SK-N-SH (cell line): ENCODE data around the gene ZNF225. TPM values are rescaled to one million over a fixed set of nuclear protein-coding genes. Genes with fewer than 3 reads are reported as not detected.

Experiments
- CTCF ChIA-PET: fragments of 300-600, 350-600 bp; formaldehyde crosslinking; extraction: SDS; loops from one replicate; lab custom pipeline; 2021; lab: Yijun Ruan, JAX
- POLR2A ChIA-PET: fragments of 350-600 bp; sonication (Branson Sonifier 250); formaldehyde crosslinking; extraction: SDS; loops from one replicate; lab custom pipeline; 2020; ENCODE audit warnings: antibody characterized with exemption, inconsistent platforms; lab: Yijun Ruan, JAX
- DNase-seq: peaks from one replicate; pipeline ENCODE4 v3.0.0; 2012
- H2AFZ ChIP-seq: fragments of 200-600 bp; sonication (generic); 2 replicates; pipeline ENCODE4 v1.8.1; 2016; ENCODE audit warnings: antibody characterized with exemption, mild to moderate bottlenecking, low read depth
- H3F3A ChIP-seq: fragments of 200-600 bp; sonication (generic); replicated peaks from 2 replicates; pipeline ENCODE3; 2016; ENCODE audit warnings: antibody characterized with exemption, mild to moderate bottlenecking; ENCODE audit not compliant: insufficient read depth
- H3K27ac ChIP-seq, 2 experiments: fragments of 200-500 bp in 1 of 2; fragments of 200-600 bp in 1 of 2; sonication (Bioruptor generic) in 1 of 2; sonication (generic), shearing (Covaris generic) in 1 of 2; 2 replicates each; pipeline versions ENCODE4 v1.5.1 to v1.6.1; 2014 to 2016; ENCODE audit warnings: low read depth in 2 of 2, inconsistent platforms in 1 of 2, low read length in 1 of 2, mild to moderate bottlenecking in 1 of 2, mixed read lengths in 1 of 2
- H3K27me3 ChIP-seq: fragments of 200-600 bp; sonication (generic), shearing (Covaris generic); 2 replicates; pipeline ENCODE4 v1.6.1; 2016; ENCODE audit warnings: mixed run types; ENCODE audit not compliant: insufficient read depth
- H3K36me3 ChIP-seq, 2 experiments: fragments of 200-500 bp in 1 of 2; fragments of 200-600 bp in 1 of 2; sonication (Bioruptor generic) in 1 of 2; sonication (generic) in 1 of 2; replicated peaks in 1 of 2; 2 replicates each; pipeline versions ENCODE3 to v1.5.1; 2014 to 2016; ENCODE audit warnings: low read length in 1 of 2, mild to moderate bottlenecking in 1 of 2; ENCODE audit not compliant: insufficient read depth in 2 of 2, control insufficient read depth in 1 of 2
- H3K4me1 ChIP-seq, 2 experiments: fragments of 200-500 bp in 1 of 2; fragments of 200-600 bp in 1 of 2; sonication (Bioruptor generic) in 1 of 2; sonication (generic), shearing (Covaris generic) in 1 of 2; 2 replicates each; pipeline versions ENCODE4 v1.5.1 to v1.6.1; 2014 to 2016; ENCODE audit warnings: low read depth in 1 of 2, low read length in 1 of 2, mixed run types in 1 of 2; ENCODE audit not compliant: insufficient read depth in 2 of 2, control insufficient read depth in 1 of 2
- H3K4me2 ChIP-seq: fragments of 200-600 bp; sonication (generic), shearing (Covaris generic); 2 replicates; pipeline ENCODE4 v1.6.1; 2017; ENCODE audit warnings: mixed run types
- H3K4me3 ChIP-seq, 2 experiments: fragments of 200-500 bp in 1 of 2; fragments of 200-600 bp in 1 of 2; sonication (Bioruptor generic) in 1 of 2; sonication (generic), shearing (Covaris generic) in 1 of 2; 2 replicates each; pipeline versions ENCODE4 v1.5.1 to v1.8.1; 2014 to 2016; ENCODE audit warnings: low read depth in 2 of 2, inconsistent platforms in 1 of 2, low read length in 1 of 2, mild to moderate bottlenecking in 1 of 2, mixed read lengths in 1 of 2, moderate library complexity in 1 of 2
- H3K79me2 ChIP-seq: fragments of 200-600 bp; sonication (generic); 2 replicates; pipeline ENCODE4 v1.8.1; 2017; ENCODE audit warnings: mild to moderate bottlenecking; ENCODE audit not compliant: insufficient read depth
- H3K9ac ChIP-seq: fragments of 200-600 bp; sonication (generic); 2 replicates; pipeline ENCODE4 v1.6.1; 2017; ENCODE audit warnings: mixed run types
- H3K9me2 ChIP-seq: fragments of 200-600 bp; sonication (generic); 2 replicates; pipeline ENCODE4 v1.6.1; 2017; ENCODE audit warnings: mixed run types
- H3K9me3 ChIP-seq: fragments of 200-600 bp; sonication (generic); 2 replicates; pipeline ENCODE4 v1.6.1; 2017; ENCODE audit warnings: mixed run types, mild to moderate bottlenecking, moderate library complexity
- H4K20me1 ChIP-seq: fragments of 200-600 bp; sonication (generic); 2 replicates; pipeline ENCODE4 v1.6.1; 2017; ENCODE audit warnings: mild to moderate bottlenecking, mixed run types; ENCODE audit not compliant: insufficient read depth
- CHD2 ChIP-seq: fragments of 150-350 bp; IDR thresholded peaks from 2 replicates; pipeline ENCODE4 v1.6.1; 2018; ENCODE audit warnings: low read length; ENCODE audit not compliant: partially characterized antibody
- ELF1 ChIP-seq: IDR thresholded peaks from 2 replicates; pipeline ENCODE4 v1.4.0; 2012
- GABPA ChIP-seq: IDR thresholded peaks from 2 replicates; pipeline ENCODE4 v1.4.0; 2012; ENCODE audit warnings: low read depth, mild to moderate bottlenecking
- MAX ChIP-seq: IDR thresholded peaks from 2 replicates; pipeline ENCODE4 v1.4.0; 2012; ENCODE audit warnings: low read depth
- MXI1 ChIP-seq: IDR thresholded peaks from 2 replicates; pipeline ENCODE4 v1.6.1; 2012; ENCODE audit warnings: mild to moderate bottlenecking, low read depth, low read length, improper control_type of control experiment
- NRF1 ChIP-seq: IDR thresholded peaks from 2 replicates; pipeline ENCODE4 v1.6.1; 2012; ENCODE audit warnings: low read depth, mild to moderate bottlenecking, low read length
- PBX3 ChIP-seq: IDR thresholded peaks from 2 replicates; pipeline ENCODE4; 2012
- POLR2AphosphoS5 ChIP-seq: IDR thresholded peaks from 2 replicates; pipeline ENCODE4 v1.6.1; 2012; ENCODE audit warnings: low read depth, low read length
- SIN3A ChIP-seq: IDR thresholded peaks from 2 replicates; pipeline ENCODE4 v1.6.1; 2012; ENCODE audit warnings: low read depth, mild to moderate bottlenecking, low read length, moderate library complexity, borderline replicate concordance
- TAF1 ChIP-seq: IDR thresholded peaks from 2 replicates; pipeline ENCODE4 v1.6.1; 2012; ENCODE audit warnings: low read depth, mild to moderate bottlenecking, low read length, moderate library complexity, borderline replicate concordance
- TEAD4 ChIP-seq: IDR thresholded peaks from 2 replicates; pipeline ENCODE4 v1.4.0; 2012; ENCODE audit warnings: mild to moderate bottlenecking, borderline replicate concordance; ENCODE audit not compliant: insufficient read depth
- YY1 ChIP-seq: IDR thresholded peaks from 2 replicates; pipeline ENCODE4 v1.4.0; 2012; ENCODE audit warnings: low read depth, mild to moderate bottlenecking
- ZBTB33 ChIP-seq: IDR thresholded peaks from 2 replicates; pipeline ENCODE4 v1.4.0; 2012; ENCODE audit warnings: low read depth, borderline replicate concordance
- WGBS: methylation state at CpG from one replicate; pipeline ENCODE4 v1.1.6; 2017; ENCODE audit warnings: low lambda C conversion rate; 5-methylcytosine and 5-hydroxymethylcytosine counted together
- polyA plus RNA-seq, 3 experiments: library from polyadenylated mRNA; depleted of rRNA; stranded (reverse); fragments of >200 nt; gene quantifications; 2 replicates each; pipeline ENCODE4 v1.2.3, GENCODE V29; 2012

The ZNF225 gene
- polyA plus RNA-seq, 1 of the 3 experiments (the other 2 are of a cell fraction), result 1.2 TPM

GRCh38 chr19:44071824-44072542, 41.2 kb upstream of the ZNF225 start, which contains the start of gene ZNF284:
Gene ZNF284 (plus strand): TSS chr19:44072159. CDS start chr19:44076390, 4,231 bp downstream.
- WGBS, result 4% methylated on average over 36 of the region's 40 CpGs
- no peaks in the 10 kb centered on the region for H3F3A ChIP-seq
- H3K79me2 ChIP-seq, result peaks cover 8% of the 10 kb centered on the region; the same call in 1 of the 2 replicates
- peak within 1 kb of the TSS; percentile 99 for H2AFZ ChIP-seq
- POLR2A ChIA-PET, result no interaction called here
- H3K9me3 ChIP-seq, result no peaks in the 10 kb centered on the region
- peak within 1 kb of the TSS; percentile 51 for H3K9ac ChIP-seq
- no peak for TF ChIP-seq ZBTB33
- peak; percentile 63 for TF ChIP-seq CHD2
- TF ChIP-seq POLR2AphosphoS5, result peak; percentile 76
- TF ChIP-seq TAF1, result no peak
- TF ChIP-seq TEAD4, result no peak
- TF ChIP-seq MAX, result peak; percentile 83
- peak; percentile 51 for TF ChIP-seq MXI1
- TF ChIP-seq PBX3, result peak; percentile 38; the same call in 1 of the 2 replicates
- peak; percentile 93 for TF ChIP-seq ELF1
- peak; percentile 89 for TF ChIP-seq GABPA
- TF ChIP-seq YY1, result peak; percentile 25; the same call in 1 of the 2 replicates
- peak; percentile 3; the same call in 1 of the 2 replicates for TF ChIP-seq NRF1
- TF ChIP-seq SIN3A, result peak; percentile 38; the same call in 1 of the 2 replicates
- H3K4me2 ChIP-seq, result peak within 1 kb of the TSS; percentile 80
- H3K4me3 ChIP-seq, result peak within 1 kb of the TSS; percentile 71 to 85
- peaks cover 13 to 20% of the 10 kb centered on the region in 2 experiments for H3K36me3 ChIP-seq
- no peaks in the 10 kb centered on the region for H4K20me1 ChIP-seq
- DNase-seq, result peak; percentile 86
- peaks cover 0 to 7% of the 10 kb centered on the region in 2 experiments; a peak in 1 of 4 replicates for H3K4me1 ChIP-seq
- H3K27me3 ChIP-seq, result no peaks in the 10 kb centered on the region
- CTCF ChIA-PET, result interaction anchor here (0.8 to 1.5 kb wide), 4 partner anchors 14 to 42 kb away, joined by 3 to 5 read pairs (median 4); partner anchors contain the start of gene ZNF225
- H3K9me2 ChIP-seq, result no peaks in the 10 kb centered on the region
- peak within 1 kb of the TSS; percentile 36 to 81; a peak in 3 of 4 replicates for H3K27ac ChIP-seq
